HG03060 (cell line): Measurements from ENCODE around the gene GNPTAB.
"Not testable (repeated sequence)": the region's sequence is repeated elsewhere in the genome, so short reads cannot be mapped to it uniquely, and the experiment has no call there.

Source experiments
- ATAC-seq: cut with Tn5 transposase; IDR thresholded peaks from one replicate; pipeline ENCODE4 v1.9.1; 2021; ENCODE audit warnings: low read depth, moderate number of reproducible peaks; ENCODE audit not compliant: unreplicated experiment

Gene GNPTAB

DNA sequence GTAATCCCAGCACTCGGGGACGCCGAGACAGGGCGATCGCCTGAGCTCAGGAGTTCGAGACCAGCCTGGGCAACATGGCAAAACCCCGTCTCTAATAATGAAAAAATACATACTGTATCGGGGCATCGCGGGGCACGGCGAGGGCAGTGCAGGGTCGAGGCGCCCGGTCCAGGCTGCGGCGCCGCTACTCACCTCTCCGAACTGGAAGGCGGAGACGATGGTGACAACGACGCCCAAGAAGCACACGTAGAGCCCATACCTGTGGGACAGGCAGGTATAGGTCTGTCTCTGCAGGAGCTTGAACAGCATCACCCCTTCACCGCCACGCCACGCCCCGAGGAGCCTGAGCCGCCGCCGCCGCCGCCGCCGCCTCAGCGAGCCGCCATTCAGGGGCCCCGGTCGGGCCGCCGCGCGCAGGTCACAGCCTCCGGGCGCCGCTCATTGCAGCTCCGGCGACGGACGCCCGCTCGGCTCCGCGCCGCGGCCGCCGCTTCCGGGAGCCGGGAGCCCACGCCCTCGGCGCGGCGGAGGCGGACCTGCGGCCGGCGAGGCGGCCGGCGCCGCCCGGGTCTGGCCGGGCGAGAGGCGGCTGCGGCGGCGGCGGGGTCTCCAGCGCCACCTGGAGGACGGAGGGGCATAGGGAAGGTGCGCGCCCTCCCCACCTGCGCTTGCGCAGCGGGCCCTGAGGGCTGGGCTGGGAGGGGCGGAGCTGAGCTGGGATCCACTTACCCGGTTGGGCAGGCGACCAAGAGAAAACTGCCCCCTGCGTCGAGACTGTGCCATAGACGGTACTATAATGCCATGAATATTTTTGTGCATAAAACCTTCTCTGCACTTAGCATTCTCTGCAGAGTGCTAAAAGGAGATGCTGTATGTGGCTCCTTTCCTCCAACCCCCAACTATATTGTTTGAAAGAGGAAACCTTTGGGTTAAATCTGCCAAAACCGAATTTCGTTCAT, at the start of gene GNPTAB:
Gene GNPTAB (minus strand): TSS at position 593 of the 959 bp plus-strand sequence. CDS start 284 bp downstream, at position 309.
- peak; percentile 86 for ATAC-seq

DNA sequence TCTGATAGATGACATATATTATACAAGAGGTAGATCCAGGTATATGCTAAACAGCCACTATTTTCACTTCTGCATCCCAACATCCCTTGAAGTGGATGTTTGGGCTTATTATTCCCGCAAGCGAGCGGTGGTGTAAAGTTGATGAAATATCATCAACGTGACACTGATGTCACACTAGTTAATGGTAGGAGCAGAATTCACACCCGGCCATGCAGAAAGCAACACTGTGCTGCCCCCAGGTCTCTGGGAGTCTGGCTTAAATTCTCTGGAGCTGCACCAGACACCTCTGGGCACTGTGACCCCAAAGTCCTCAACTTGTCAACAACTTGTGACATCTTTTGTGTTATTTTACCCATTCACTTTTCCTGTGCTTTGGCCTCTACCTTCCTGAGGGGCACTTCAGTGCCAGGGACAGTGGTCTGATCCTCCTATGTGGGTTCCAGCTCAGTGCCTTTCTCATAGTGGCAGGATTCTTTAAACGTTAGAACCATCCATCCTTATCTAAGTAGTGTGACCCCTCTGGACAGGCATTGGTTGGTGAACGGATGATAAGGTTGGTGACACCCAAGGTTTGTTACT, 47.6 kb upstream of the GNPTAB start:
- ATAC-seq = no peak

DNA sequence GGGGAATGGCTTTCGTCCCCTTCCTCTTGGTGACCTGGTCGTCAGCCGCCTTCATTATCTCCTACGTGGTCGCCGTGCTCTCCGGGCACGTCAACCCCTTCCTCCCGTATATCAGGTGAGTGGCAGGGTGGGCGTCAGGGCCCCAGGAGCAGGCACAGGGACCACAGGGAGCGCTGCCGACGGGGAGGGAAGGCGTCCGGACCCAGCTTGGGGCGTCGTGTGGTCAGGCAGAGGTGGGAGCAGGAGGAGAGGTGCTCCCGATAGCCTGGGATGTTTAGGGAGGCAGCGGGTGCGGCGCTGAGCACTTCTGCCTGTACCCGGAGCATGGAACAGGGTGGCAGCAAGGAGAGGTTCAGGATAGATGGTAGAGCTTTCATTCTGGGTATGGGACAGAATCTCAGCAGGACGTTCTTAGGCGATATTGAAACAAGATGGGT, 47.1 kb upstream of the GNPTAB start:
- no peak for ATAC-seq

DNA sequence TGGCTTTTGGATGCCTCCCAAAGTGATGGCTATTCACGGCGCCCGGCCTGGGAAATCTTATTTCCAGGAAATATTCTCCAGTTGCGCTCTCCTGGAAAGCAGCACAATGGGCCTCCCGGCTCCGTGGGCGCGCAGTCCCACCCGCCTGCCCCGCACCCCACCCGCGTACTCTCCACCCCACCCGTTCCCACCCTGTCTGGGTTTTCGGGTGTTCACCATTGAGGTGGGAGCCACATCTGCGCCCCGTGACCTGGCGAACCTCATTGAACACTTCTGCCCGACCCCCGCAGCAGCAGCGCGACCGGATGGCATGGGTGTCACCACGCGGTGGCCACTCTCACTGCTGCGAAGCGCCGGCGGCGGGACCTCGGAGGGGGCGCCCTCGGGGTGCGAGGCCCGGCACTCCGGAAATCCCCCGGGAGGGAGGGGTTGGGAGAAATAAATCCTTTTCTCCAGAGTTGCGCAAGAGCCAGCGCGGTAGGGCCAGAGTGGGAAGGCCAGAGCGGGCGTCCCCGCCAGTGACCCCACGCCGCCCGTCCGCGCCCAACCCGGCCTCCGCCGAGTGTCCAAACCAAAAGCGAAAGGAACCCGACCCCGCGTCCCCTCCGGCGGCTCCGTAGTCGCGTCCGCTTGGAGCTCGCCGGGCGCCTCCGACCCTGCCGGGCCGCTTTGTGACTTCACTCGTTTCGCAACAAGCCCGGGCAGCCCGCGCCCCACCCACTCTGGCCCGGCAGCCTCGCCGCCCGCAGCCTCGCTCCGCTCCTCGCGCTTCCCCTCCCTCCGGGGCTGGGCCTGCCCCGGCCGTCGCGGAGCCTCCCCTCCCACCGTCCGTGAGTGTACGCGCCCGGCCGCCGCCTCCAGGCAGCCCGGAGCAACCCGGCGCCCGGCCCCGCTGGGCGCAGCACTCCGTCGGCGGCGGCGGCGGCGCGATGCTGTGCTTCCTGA, 46.4 kb upstream of the GNPTAB start, which contains the start of gene DRAM1:
Gene DRAM1 (plus strand): TSS at position 720 of the 945 bp plus-strand sequence. CDS start 210 bp downstream, at position 930.
- ATAC-seq = peak; percentile 35

DNA sequence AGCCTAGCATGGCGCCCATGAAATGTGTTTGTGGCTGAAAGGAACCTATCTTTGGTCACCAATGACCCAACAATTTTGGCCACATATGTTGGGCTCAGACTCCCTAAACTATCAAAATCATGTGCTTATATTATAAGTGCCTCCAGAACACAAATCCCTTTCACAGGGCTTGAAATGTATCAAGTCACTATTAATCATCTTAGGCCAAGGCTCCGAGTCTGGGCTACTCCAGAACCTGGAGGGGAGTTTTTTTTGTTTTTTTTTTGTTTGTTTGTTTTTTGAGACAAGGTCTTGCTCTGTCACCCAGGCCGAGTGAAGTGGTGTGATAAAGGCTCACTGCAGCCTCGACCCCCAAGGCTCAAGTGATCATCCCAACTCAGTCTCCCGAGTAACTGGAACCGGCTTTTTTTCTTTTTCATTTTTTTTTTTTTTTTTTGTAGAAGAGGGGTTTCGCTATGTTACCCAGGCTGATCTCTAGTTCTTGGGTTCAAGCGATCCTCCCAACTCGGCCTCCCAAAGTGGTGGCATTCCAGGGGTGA, 45.6 kb upstream of the GNPTAB start:
- ATAC-seq = no peak

- no peak for ATAC-seq
These were observed 44.4 kb upstream of the GNPTAB start for GRCh38 chr12:101875162-101875561.

- ATAC-seq = no peak
These were observed 40.2 kb upstream of the GNPTAB start for GRCh38 chr12:101870925-101871324.

DNA sequence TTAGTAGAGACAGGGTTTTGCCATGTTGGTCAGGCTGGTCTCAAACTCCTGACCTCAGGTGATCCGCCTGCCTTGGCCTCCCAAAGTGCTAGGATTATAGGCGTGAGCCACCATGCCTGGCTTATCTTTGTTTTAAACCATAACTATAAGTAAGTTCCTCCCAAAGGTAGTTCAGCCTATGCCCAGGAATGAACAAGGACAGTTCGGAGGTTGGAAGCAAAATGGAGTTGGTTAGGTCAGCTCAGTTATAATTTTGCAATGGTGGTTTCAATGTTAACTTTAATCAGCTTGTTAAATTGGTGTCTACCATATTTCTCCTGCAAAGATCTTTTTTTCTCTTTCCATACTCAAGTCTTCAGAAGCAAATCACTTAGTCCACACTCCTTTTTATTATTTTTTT, 36.9 kb upstream of the GNPTAB start:
- not testable (repeated sequence) for ATAC-seq

- ATAC-seq = no peak
These were observed 36.0 kb upstream of the GNPTAB start for GRCh38 chr12:101866615-101867373.

DNA sequence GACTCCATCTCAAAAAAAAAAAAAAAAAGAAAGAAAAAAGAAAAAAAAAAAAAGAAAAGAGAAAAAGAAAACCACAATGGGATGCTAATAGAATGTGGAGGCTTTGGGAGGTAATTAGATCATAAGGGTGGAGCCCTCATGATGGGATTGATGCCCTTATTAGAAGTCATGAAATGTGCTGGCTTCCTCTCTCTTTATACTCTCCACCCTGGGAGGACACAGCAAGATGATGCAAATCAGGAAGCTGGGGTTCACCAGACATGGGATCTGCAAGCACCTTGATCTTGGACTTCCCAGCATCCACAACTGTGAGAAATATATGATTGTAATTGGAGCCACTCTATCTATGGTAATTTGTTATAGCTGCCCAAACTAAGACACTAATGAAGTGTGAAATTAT, 33.2 kb upstream of the GNPTAB start:
- ATAC-seq = no peak

DNA sequence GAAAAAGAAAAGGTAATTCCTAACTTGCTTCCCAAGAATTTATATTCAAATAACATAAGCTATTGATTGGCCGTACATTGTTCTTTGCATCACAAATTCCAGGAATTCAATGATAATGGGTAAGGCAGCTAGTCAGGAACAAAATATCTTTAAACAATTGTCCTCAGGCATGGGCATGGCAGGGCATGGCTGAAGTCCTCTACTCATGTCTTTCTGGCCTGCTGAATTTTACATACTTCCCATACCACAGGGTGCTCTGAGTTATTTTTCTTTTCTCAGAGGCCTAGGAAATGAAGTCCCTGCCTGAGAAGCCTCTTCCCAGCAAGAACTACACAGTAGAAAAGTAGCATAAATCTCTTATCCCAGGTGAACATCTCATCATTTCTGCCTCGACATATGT, 31.5 kb upstream of the GNPTAB start:
- ATAC-seq = no peak

GRCh38 chr12:101861688-101862087, 30.9 kb upstream of the GNPTAB start:
- ATAC-seq = not testable (repeated sequence)

DNA sequence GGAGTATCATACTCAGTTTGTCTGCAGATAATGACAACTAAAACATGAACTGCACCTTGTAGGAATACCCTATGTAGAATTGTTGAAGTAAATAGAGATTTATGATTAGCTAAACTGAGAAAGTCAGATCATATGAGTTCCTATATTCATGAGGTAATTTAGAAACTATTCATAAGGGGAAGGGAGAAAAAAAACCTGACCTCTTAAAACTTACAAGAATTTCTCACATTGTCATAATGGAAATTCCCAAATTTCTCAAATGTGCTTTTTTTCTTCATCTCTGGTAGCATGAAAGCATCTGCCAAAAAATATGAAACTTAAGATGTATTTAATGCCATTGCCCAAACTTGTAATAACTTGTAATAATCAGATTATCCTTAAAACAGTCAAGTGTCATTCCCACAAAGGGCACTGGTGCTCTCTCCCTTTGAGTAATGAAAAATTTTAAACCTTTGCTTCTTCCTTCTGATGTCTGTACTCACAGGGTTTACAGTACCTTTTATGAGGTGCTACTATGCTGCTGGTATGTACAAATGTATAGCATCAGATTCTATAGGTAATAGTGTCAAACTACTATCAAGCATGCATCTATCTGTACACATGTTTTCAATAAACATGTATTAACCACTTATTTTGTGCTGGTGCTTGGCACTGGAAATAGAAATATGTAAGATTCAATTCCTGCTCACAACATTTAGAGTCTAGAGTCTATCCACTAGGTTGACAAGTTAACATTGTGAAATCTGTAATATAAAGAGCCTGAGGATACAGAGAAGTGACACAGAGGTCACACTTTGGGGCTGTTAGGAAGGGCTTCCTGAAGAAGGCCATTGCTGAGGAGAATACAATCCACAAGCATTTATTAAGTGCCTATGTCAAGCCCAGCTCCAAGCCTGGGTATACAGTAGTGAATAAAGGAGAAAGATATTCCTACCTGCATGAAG, 29.2 kb upstream of the GNPTAB start:
- peak; percentile 41 for ATAC-seq

DNA sequence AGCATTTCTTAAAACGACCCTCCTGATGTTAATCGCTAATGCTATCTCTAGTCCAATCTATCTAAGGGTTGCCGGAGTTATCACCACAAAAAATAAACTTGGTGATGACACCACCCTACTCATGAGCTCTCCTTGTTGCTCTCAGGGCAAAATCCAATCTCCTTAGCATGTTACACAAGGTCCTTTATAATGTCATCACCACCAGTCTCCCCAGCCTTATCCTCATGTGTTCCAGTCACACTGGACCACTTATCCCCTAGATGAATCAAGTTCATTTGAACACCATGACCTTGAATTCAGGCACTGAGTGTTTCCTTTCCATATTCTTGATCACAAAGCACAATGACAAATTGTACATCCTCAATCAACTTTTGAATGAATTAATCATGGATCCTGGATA, 27.6 kb upstream of the GNPTAB start:
- ATAC-seq = no peak

GRCh38 chr12:101857043-101857558, 26.3 kb upstream of the GNPTAB start:
- ATAC-seq = peak; percentile 39

DNA sequence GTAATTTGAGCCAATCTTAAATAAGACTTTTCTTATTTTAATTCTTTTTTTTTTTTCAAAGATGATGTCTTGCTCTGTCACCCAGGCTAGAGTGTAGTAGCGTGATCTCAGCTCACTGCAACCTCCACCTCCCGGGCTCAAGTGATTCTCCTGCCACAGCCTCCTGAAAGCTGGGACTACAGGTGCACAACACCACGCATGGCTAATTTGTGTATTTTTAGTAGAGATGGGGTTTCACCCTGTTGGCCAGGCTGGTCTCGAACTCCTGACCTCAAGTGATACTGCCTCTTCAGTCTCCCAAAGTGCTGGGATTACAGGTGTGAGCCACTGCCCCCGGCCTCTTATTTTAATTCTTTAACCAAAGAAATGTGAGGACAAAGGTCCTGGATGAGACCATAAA, 25.9 kb upstream of the GNPTAB start:
- ATAC-seq = not testable (repeated sequence)

GRCh38 chr12:101855976-101856375, 25.2 kb upstream of the GNPTAB start:
- ATAC-seq = no peak

DNA sequence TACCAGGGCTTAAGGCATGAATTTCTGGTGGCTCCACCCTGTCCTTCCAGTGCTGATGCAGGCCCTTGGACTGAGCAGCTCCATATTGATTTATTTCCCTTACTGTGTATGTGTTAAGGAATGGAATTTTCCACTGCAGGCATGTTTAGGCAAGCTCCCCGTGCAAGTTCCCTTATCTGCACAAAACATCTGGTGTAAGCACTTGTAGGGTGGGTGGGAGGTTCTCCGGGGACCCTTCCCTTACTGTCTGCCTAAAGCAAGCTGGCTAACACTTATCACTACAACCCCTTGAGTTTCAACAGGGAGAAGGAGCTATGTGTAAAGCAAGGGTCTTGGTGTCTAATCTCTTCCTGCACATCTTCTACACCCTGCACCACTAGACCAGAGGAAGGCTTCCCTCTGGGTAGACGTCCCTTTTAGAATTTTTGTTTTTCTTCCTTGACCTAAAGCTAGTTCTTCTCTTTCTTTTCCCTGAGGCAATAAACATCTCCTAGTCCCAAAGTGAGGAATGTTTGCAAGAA, 24.7 kb upstream of the GNPTAB start:
- no peak for ATAC-seq
